Natural killer cell treated with Interleukin-12 subunit alpha and Interleukin-12 subunit beta and Interleukin-15 and Interleukin-18, amount 100 ng/mL, for 72 hours (primary cell): ENCODE measurements around the gene USP31. TPM values are rescaled to one million over a fixed set of nuclear protein-coding genes. Genes with fewer than 3 reads are reported as not detected.

Source experiments
- ATAC-seq, 2 donors: fragments of 150-1000 bp; cut with Tn5 transposase in 1 of 2; sonication (Bioruptor Pico), chemical (Tn5 transposase) in 1 of 2; 2 replicates each; pipeline ENCODE4 v1.10.0; 2021
- DNase-seq: peaks from one replicate; pipeline ENCODE4 v3.0.0; 2022; ENCODE audit warnings: low spot score
- H3K27ac Mint-ChIP-seq, 2 donors: 1 replicate in 1 of 2; 2 replicates in 1 of 2; pipeline ENCODE4 v1.8.0; 2022; ENCODE audit warnings: mixed read lengths in 2 of 2, mild to moderate bottlenecking in 1 of 2, moderate library complexity in 1 of 2
- H3K27me3 Mint-ChIP-seq, 2 donors: 1 replicate in 1 of 2; 2 replicates in 1 of 2; pipeline ENCODE4 v1.8.0; 2022; ENCODE audit warnings: mixed read lengths in 2 of 2
- H3K36me3 Mint-ChIP-seq: one replicate; pipeline ENCODE4 v1.8.0; 2022; ENCODE audit warnings: mixed read lengths
- H3K4me1 Mint-ChIP-seq, 2 donors: 1 replicate in 1 of 2; 2 replicates in 1 of 2; pipeline ENCODE4 v1.8.0; 2022; ENCODE audit warnings: low read depth in 2 of 2, mixed read lengths in 2 of 2, mild to moderate bottlenecking in 1 of 2
- H3K4me3 Mint-ChIP-seq: one replicate; pipeline ENCODE4 v1.8.0; 2022; ENCODE audit warnings: mixed read lengths
- H3K9me3 Mint-ChIP-seq: 2 replicates; pipeline ENCODE4 v1.8.0; 2022; ENCODE audit warnings: mixed read lengths
- total RNA-seq, 2 donors: library from RNA; stranded (reverse); gene quantifications; one replicate each; pipeline ENCODE4 v1.2.3, GENCODE V29; 2022

The USP31 gene
- total RNA-seq, 2 donors from 2014 or later: 5.7 to 16.6 TPM

GRCh38 chr16:23039118-23039517, 110.1 kb downstream of the USP31 start:
- Mint-ChIP-seq H3K4me3 (no peak overlapping the region), H3K36me3 (peaks cover under 1% of the 10 kb centered on the region), H3K9me3 (peaks cover 4% of the 10 kb centered on the region), H3K27ac (no peak overlapping the region), H3K4me1 (no peaks in the 10 kb centered on the region), H3K27me3 (peaks cover 2 to 15% of the 10 kb centered on the region in 2 donors)
- no peak for DNase-seq
- no peak for ATAC-seq

- H3K9me3 Mint-ChIP-seq: peaks cover 7% of the 10 kb centered on the region
- ATAC-seq: no peak
- H3K27ac Mint-ChIP-seq: no peak overlapping the region
- peaks cover 5% of the 10 kb centered on the region for H3K36me3 Mint-ChIP-seq
- H3K4me1 Mint-ChIP-seq: no peaks in the 10 kb centered on the region
- H3K4me3 Mint-ChIP-seq: no peak overlapping the region
- peaks cover 8 to 24% of the 10 kb centered on the region in 2 donors for H3K27me3 Mint-ChIP-seq
- DNase-seq: no peak
Observed at GRCh38 chr16:23035240-23035639, 114.0 kb downstream of the USP31 start.

- H3K27ac Mint-ChIP-seq: no peak overlapping the region
- H3K9me3 Mint-ChIP-seq: peaks cover 7% of the 10 kb centered on the region
- no peak overlapping the region for H3K4me3 Mint-ChIP-seq
- ATAC-seq (no peak), DNase-seq (no peak)
- H3K27me3 Mint-ChIP-seq: peaks cover 8 to 16% of the 10 kb centered on the region in 2 donors
- no peaks in the 10 kb centered on the region for H3K4me1 Mint-ChIP-seq
- peaks cover 5% of the 10 kb centered on the region for H3K36me3 Mint-ChIP-seq
Observed at GRCh38 chr16:23031508-23032098, 117.6 kb downstream of the USP31 start.

- ATAC-seq (no peak), DNase-seq (no peak)
- Mint-ChIP-seq H3K27ac (no peak overlapping the region), H3K27me3 (peaks cover 8 to 18% of the 10 kb centered on the region in 2 donors), H3K4me3 (no peak overlapping the region), H3K36me3 (peaks cover 5% of the 10 kb centered on the region), H3K9me3 (peaks cover 3% of the 10 kb centered on the region), H3K4me1 (no peaks in the 10 kb centered on the region)
Observed at GRCh38 chr16:23029733-23030420, 119.4 kb downstream of the USP31 start.

- H3K4me3 Mint-ChIP-seq: no peak overlapping the region
- ATAC-seq: no peak
- no peaks in the 10 kb centered on the region for H3K36me3 Mint-ChIP-seq
- no peaks in the 10 kb centered on the region for H3K9me3 Mint-ChIP-seq
- DNase-seq: no peak
- H3K27me3 Mint-ChIP-seq: peaks cover 11 to 13% of the 10 kb centered on the region in 2 donors
- H3K4me1 Mint-ChIP-seq: no peaks in the 10 kb centered on the region
- H3K27ac Mint-ChIP-seq: no peak overlapping the region
Observed at GRCh38 chr16:23027386-23027785, 121.9 kb downstream of the USP31 start.

- Mint-ChIP-seq H3K4me3 (no peak overlapping the region), H3K27ac (no peak overlapping the region), H3K36me3 (no peaks in the 10 kb centered on the region), H3K9me3 (no peaks in the 10 kb centered on the region), H3K4me1 (no peaks in the 10 kb centered on the region), H3K27me3 (peaks cover 11 to 13% of the 10 kb centered on the region in 2 donors)
- DNase-seq (no peak), ATAC-seq (no peak)
Observed at GRCh38 chr16:23026784-23027362, 122.4 kb downstream of the USP31 start.

- no peak overlapping the region for H3K27ac Mint-ChIP-seq
- H3K36me3 Mint-ChIP-seq: no peaks in the 10 kb centered on the region
- no peak for DNase-seq
- no peak overlapping the region for H3K4me3 Mint-ChIP-seq
- H3K4me1 Mint-ChIP-seq: no peaks in the 10 kb centered on the region
- no peaks in the 10 kb centered on the region for H3K9me3 Mint-ChIP-seq
- H3K27me3 Mint-ChIP-seq: peaks cover 9 to 11% of the 10 kb centered on the region in 2 donors
- no peak for ATAC-seq
Observed at GRCh38 chr16:23025692-23026307, 123.5 kb downstream of the USP31 start.

GRCh38 chr16:23024044-23024443, 125.2 kb downstream of the USP31 start:
- Mint-ChIP-seq H3K36me3 (no peaks in the 10 kb centered on the region), H3K9me3 (peaks cover 4% of the 10 kb centered on the region), H3K4me3 (no peak overlapping the region), H3K27ac (no peak overlapping the region), H3K27me3 (peaks cover 10 to 17% of the 10 kb centered on the region in 2 donors), H3K4me1 (no peaks in the 10 kb centered on the region)
- no peak for ATAC-seq
- DNase-seq: no peak

- no peak for ATAC-seq
- no peak overlapping the region for H3K27ac Mint-ChIP-seq
- H3K9me3 Mint-ChIP-seq: peaks cover 4% of the 10 kb centered on the region
- no peaks in the 10 kb centered on the region for H3K36me3 Mint-ChIP-seq
- DNase-seq: no peak
- peaks cover 6 to 24% of the 10 kb centered on the region in 2 donors for H3K27me3 Mint-ChIP-seq
- H3K4me3 Mint-ChIP-seq: no peak overlapping the region
- H3K4me1 Mint-ChIP-seq: no peaks in the 10 kb centered on the region
Observed at GRCh38 chr16:23020084-23020483, 129.2 kb downstream of the USP31 start.

GRCh38 chr16:23016368-23016767, 132.9 kb downstream of the USP31 start:
- ATAC-seq (no peak), DNase-seq (no peak)
- H3K4me3 Mint-ChIP-seq: no peak overlapping the region
- H3K9me3 Mint-ChIP-seq: peaks cover 4% of the 10 kb centered on the region
- H3K36me3 Mint-ChIP-seq: no peaks in the 10 kb centered on the region
- H3K4me1 Mint-ChIP-seq: no peaks in the 10 kb centered on the region
- H3K27me3 Mint-ChIP-seq: peaks cover 8 to 19% of the 10 kb centered on the region in 2 donors
- H3K27ac Mint-ChIP-seq: no peak overlapping the region

GRCh38 chr16:23015580-23015979, 133.7 kb downstream of the USP31 start:
- no peak overlapping the region for H3K27ac Mint-ChIP-seq
- H3K9me3 Mint-ChIP-seq: peaks cover 4% of the 10 kb centered on the region
- H3K4me3 Mint-ChIP-seq: no peak overlapping the region
- H3K27me3 Mint-ChIP-seq: peaks cover 8 to 19% of the 10 kb centered on the region in 2 donors
- ATAC-seq (no peak), DNase-seq (no peak)
- no peaks in the 10 kb centered on the region for H3K4me1 Mint-ChIP-seq
- no peaks in the 10 kb centered on the region for H3K36me3 Mint-ChIP-seq

- no peak for ATAC-seq
- no peak for DNase-seq
- H3K27me3 Mint-ChIP-seq: peaks cover 5 to 13% of the 10 kb centered on the region in 2 donors
- no peaks in the 10 kb centered on the region for H3K4me1 Mint-ChIP-seq
- no peaks in the 10 kb centered on the region for H3K9me3 Mint-ChIP-seq
- no peak overlapping the region for H3K4me3 Mint-ChIP-seq
- H3K27ac Mint-ChIP-seq: no peak overlapping the region
- no peaks in the 10 kb centered on the region for H3K36me3 Mint-ChIP-seq
Observed at GRCh38 chr16:23014592-23014991, 134.7 kb downstream of the USP31 start.
